HG03432 (cell line): Measurements from ENCODE around the gene PTGDR2.

Experiments used
- ATAC-seq: cut with Tn5 transposase; IDR thresholded peaks from one replicate; pipeline ENCODE4 v1.9.1; 2021; ENCODE audit warnings: mild to moderate bottlenecking, moderate library complexity; ENCODE audit not compliant: unreplicated experiment

PTGDR2 gene

DNA sequence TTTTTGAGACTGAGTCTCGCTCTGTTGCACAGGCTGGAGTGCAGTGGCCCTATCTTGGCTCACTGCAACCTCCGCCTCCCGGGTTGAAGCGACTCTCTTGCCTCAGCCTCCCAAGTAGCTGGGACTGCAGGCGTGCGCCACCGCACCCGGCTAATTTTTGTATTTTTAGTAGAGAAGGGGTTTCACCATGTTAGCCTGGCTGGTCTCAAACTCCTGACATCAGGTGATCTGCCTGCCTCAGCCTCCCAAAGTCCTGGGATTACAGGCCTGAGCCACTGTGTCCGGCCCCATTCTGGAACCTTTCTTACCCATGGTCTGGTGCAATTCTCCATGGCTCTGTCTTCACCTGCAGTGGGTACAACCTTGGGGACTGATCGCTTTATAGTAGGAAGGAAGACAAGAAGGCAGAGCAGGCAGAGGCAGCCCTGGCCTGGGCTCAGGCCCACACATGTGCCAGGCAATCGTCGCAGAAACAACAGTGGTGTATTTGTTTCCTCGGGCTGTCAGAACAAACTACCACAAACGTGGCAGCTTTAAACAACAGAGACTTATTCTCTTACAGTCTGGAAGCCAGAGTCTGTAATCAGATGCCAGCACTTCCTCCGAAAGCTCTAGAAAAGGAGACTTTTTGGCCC is 4.0 kb upstream of the PTGDR2 start:
- ATAC-seq = no peak

DNA sequence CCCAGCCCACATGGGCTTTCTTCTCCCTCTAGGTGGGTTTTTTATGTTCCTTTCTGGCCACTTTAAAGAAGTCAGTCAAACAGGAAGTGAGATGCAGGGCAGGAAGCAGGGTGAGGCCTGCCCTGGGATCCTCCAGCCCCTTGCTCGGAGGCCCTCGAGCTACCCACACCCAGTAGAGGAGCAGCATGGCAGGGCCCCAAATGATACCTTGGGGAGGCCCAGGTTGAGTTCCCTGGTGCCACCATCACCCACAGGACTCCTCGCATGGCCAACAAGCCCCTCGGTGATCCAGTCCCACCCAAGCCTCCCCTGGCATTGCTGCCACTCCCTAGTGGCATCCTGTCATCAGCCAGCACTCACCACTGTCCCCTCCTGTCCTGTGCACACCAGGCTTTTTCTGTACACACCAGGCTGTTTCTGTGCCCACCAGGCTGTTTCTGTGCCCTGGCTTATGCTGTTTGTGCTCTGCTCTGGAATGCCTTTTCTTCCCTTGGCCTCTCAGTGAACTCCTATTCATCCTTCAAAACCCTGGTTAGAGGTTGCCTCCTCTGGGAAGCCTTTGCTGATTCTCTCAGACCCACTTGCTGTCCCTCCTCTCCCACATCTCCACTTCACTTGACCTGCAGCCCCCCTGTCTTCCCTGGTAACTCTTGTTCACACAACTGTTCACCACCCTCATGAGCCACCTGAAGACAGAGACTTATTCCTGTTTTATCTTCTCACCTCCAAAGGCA is 3.1 kb upstream of the PTGDR2 start:
- no peak for ATAC-seq

DNA sequence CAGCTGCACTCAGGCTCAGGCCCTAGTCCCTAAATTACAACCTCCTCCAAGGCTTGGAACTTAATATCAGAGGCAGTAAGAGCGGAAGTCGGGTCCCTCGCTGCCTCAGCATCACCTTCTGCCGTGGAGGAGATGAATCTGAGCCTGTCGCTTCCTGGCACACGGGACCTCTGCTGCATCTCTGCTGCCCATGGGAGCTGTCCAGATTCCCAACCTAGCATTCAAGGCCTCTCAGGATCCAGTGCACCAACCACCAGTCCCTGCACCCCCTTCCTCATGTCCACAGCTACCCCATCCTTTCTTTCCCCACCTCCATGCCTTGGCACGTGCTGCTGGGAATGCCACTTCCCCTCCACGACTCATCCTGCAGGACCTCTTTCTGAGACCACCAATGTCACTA is 2.5 kb upstream of the PTGDR2 start:
- ATAC-seq = no peak

DNA sequence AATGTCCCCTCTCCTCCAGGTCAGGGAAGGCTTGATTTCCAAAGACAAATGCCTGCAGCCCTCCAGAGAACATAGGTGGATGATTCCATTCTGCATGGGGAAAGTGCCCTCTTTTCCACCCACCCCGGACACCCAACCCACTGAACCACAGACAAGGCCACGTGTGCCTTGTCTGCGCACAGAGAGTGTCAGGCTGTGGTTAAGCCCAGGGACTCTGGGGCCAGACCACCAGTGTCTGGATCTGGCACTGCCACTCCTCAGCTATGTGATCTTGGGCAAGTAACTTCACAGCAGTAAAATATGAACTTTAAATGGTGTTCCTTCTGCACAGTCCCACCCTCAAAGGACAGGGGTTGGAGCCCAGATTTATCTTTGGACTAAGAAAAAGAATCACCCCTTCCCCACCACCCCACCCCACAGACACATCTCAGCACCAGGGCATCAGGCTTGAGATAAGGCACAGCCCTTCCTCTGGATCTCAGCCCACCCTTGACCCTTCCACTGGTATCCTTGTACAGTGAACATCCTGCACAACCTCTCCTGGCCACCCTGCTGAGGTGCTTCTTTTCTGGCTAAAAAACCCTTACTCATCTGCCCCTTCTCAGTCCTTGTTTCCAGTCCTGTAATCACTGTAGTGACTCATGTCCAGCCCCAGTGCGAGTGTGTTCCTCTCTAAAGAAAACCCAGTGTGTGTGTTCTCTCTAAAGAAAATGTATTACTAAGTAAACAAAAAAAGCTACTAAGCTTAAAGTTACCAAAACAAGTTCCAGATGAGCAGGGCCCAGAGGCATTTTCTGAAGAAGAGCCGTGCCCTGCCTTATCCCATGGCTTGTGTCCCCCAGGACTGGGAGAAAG is 1.9 kb upstream of the PTGDR2 start:
- ATAC-seq = no peak

- ATAC-seq = no peak
Measured at GRCh38 chr11:60854847-60855725, 664 bp downstream of the PTGDR2 start.

DNA sequence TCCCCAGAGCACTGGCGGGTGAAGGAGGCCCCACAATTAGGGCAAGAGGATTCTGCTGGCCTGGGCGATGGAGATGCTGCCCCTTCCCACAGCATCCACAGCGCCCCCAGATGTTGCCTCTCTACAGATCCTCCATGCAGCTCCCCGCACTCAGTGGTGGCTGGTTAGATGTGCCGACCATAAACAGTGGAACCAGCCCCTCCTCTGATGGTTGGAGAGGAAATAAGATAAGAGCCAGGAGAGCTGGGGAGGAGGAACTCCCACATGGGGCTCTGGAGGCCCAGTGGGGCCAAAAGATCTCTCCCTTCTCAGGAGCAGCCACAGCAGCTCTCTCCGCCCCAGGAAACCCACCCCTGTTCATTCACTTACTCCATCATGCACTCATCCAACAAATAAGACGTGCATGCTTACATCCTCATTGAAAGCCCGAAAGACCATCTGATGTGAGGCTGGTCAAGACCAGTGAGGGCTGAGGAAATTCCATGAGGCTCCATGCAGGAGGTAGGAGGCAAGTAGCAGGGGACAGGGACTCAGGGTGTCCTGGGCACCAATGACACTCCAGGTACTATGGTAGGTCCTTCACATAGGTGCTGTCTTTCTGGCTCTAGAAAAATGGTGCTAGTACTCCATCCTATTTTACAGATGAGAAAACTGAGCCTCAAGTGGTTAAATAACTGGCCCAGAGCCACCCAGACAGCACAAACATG is 1.5 kb downstream of the PTGDR2 start:
- no peak for ATAC-seq

GRCh38 chr11:60852982-60853950 is 2.5 kb downstream of the PTGDR2 start:
- ATAC-seq = no peak

DNA sequence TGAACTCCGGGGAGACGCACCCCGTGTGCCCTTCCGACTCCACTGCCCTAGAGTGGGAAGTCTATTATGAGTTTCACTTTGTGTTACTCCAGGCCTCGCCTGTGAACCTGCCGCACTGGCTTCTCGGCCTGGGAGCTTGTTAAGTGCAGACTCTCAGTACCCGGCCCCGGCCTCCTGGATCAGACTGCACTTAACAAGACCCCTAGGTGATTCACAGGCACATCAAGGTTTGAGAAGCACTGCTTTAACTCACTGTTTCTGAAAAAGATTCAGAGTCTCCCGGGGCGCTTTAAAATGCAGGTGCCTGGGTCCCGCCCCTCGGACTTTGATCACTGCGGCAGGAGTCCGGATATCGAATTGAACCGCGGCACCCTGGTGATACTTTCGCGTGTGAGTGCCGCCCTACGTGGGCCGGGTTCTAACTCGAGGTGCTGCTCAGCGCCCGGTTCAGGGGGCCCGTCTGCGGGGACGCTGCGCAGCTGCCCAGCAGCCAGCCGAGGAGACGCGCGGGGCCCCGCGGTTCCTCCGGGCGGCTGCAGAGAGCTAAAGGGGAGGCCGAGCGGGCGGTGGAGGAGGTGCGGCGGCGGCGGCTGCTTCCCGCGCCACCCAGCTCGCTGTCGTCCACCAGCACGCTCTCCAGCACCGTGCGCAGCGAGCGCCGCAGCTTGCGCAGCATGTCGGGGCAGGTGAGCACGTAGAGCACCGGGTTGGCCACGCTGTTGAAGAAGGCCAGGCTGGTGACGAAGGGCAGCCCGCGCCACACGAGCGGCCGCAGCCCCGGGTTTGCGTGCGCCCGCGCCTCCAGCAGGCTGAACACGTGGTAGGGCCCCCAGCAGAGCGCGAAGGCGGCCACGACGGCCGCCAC is 3.4 kb downstream of the PTGDR2 start:
- no peak for ATAC-seq

DNA sequence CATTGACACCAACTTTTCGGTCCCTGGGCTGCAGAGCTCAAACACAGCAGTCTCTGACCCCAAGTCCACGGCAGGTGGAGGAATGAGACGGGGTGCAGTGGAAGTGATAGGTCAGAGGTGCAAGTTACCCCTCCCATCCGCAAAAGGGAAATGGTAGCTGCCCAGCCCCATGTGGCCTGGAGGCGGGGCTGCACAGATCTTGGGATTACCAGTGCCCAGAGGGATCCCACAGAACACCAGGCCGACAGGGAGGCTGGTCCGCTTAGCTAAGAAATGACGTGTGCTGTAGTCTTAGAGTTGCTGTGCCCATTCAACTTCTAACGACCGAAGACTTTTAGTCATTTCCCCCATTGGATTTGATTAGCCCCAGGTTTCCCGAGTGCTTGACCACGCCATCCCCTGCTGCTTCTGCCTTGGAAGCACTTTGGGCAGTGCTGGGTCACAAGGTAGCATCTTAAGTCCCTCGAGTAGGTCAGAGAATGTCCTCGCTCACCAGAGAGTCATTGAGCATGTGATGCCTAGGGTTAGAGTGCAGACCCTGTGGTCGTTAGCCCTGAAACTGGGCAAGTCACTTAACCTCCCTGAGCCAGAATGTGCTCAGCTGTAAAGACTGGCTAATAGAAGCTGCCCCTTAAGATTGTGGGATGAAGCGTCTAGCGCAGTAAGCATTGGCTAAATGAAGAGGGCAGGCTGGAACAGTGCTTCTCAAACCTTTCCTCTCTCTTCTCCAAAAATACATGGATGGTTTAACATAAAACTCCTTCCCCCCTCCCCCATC is 4.2 kb downstream of the PTGDR2 start:
- no peak for ATAC-seq

DNA sequence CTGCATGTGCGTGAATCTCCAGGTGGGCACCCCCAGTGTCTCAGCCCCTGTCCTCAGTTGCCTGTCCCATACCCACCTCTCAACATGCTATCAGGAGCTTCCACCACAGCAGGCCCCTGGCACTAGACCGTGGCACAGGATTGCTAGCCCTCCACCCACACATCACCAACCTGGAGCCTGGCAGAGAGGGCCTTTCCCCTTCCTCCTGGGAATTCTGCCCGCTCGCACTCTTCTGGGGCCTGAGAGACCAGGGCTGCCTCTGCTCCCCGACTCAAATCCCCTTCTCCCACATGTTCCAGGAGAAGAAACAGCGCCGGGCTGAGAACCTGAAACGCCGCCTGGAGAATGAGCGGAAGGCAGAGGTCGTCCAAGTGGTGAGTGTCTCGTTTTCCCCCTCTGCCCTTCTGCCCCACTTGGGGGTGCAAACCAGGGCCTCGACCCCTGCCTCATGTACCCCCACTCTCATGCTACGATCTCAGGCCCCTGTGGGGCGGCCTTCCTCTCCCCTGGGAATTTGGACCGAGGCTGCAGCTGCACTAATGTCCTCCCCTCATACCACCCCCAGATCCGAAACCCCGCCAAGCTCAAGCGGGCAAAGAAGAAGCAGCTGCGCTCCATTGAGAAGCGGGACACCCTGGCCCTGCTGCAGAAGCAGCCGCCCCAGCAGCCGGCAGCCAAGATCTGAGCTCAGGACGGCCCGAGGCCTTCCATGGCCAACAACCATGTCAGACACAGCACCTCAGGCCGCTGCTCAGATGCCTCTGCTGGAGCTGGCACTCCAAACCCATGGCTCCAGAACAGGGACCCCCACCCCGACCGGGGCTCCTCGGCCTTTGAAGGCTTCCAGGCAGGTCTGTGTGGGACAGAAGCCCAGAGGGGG is 5.9 kb downstream of the PTGDR2 start:
- ATAC-seq = no peak

DNA sequence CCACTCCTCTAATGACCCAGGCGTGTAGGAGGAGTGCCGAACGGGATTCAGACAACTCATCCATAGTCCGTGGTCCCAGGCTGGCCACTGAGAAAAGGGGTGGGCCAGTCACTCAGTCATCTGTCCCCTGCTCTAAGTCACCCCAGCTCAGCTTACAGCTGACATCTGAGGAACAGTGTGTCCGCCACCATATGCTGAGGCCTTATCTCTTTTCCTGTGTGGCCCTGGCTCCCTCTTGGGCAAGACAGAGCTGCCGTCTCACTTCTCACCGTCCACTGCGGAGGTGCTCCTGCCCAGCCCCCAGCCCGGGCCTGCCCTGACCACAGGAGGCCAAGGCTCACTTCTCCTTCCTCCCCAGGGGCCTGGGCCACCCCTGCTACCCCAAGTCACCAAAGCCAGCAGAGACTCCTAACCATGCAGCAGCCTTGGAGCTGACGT is 7.0 kb downstream of the PTGDR2 start:
- ATAC-seq = no peak

- ATAC-seq = no peak
Measured at GRCh38 chr11:60847896-60848295, 7.9 kb downstream of the PTGDR2 start.

DNA sequence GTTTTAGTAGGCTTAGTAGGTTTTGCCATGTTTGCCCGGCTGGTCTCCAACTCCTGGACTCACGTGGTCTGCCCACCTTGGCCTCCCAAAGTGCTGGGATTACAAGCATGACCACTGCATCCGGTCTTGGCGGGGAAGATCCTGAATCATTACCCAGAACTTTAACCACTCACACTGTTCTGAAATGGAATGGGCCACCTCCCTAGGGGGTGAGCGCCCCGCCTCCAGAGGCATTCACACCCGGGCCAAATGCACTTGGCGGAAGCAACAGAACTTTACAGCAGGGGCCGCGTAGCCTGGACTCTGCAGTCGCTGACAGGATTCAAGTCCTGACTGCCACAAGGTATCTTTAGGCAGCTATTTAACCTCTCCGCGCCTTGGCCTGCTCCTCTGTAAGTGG is 8.5 kb downstream of the PTGDR2 start:
- ATAC-seq = no peak

GRCh38 chr11:60845338-60845737 is 10.4 kb downstream of the PTGDR2 start:
- no peak for ATAC-seq

DNA sequence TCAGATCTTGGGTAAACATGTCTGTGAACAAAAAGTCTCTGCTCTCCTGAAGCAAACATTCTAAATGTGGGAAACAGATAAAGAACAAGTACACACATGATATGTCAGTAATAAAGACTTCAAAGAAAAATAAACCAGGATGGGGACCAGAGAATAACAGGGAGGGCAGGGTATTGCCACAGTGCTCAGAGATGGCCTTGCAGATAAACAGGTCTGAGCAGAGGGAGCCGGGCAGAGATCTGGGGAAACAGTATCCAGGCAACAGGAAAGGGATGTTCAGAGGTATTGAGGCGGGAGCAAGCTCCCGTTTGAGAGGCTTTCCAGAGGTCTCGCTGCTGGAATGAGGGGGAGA is 10.9 kb downstream of the PTGDR2 start:
- no peak for ATAC-seq

GRCh38 chr11:60844045-60844869 is 11.5 kb downstream of the PTGDR2 start:
- ATAC-seq = no peak
